GM18502 (cell line): Measurements from ENCODE around the gene LILRA5.
"Not testable (repeated sequence)": the region's sequence is repeated elsewhere in the genome, so short reads cannot be mapped to it uniquely, and the experiment has no call there.

Source experiments
- ATAC-seq: cut with Tn5 transposase; IDR thresholded peaks from one replicate; pipeline ENCODE4 v1.9.1; 2021; ENCODE audit warnings: mild to moderate bottlenecking; ENCODE audit not compliant: unreplicated experiment, poor library complexity

Gene LILRA5

DNA sequence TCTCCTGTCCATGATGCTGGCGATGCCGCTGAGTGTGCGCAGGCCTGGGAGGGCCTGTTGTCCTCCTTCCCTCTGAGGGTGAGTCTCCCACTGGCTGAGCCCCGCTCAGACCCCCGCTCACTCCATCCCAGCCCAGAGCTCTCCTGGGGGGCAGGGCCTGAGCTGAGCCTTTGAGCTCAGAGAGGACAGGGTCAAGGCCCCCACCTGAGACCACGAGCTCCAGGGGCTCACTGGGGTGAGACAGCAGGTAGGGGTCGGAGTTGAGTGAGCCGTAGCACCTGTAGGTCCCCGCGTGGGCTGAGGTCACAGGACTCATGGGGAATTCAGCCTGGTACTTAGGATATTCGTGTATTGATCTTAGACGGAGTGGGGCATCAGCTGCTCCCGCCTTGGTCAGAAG lies 34.9 kb downstream of the LILRA5 start:
- not testable (repeated sequence) for ATAC-seq

DNA sequence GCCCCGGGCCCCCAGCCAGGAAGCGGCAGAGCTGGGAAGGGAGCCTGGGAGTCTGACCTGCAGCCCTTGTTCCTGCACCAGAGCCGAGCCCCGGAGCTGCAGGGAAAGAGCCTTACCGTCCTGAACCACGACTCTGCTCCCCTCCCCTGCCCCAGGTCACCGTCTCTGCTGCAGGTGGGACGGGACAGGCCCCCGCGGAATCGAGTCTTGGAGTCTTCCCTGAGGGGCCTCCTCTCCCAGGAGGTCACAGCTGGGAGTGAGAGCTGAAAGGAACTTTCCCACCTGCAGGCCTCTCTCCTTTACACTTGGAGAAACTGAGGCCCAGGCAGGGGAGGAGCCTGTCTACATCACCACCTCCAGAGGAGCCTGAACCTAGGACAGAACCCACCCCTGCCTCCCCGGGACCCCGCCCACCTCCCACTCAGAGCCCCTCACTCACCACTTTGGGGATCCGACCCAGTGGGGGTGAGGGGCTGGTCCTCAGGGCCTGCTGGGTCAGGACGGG lies 35.8 kb downstream of the LILRA5 start:
- ATAC-seq: not testable (repeated sequence)

DNA sequence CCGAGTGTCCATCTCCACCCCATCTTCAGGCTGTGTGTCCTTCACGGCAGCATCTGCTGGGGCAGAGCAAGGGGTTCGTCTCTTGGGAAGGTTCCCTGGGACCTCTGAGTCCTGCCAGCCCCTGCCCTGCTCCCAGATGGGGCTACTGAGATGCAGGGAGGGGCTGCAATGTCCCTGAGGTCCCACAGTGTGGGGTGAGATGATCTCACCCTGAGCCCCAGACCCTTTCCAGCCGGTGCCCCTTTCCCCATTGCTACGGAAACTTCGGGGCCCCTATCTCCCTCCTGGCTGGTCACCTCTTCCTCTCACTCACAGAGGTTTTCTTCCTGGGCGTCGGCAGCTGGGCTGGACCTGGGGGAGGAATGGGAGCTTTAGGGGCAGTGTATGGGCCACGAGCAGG lies 37.0 kb downstream of the LILRA5 start:
- no peak for ATAC-seq

DNA sequence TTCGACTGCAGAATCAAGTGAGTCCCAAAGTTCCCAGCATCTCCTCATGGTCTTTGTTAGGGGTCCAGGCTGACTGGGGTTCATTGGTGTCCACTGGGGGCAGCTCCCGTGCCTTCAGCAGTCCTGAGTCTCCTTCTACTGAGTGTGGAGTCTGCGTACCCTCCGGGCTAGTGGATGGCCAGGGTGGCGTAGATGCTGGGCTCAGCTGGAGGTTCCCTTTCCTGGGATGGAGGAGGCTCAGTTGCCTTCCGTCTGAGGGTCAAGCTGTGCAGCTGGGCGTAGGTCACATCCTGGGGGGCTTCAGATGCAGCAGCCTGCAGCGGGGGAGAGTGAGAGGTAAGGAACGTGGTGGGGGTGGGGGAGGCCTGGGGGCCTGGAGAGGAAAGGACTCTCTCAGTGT lies 38.5 kb downstream of the LILRA5 start:
- not testable (repeated sequence) for ATAC-seq

DNA sequence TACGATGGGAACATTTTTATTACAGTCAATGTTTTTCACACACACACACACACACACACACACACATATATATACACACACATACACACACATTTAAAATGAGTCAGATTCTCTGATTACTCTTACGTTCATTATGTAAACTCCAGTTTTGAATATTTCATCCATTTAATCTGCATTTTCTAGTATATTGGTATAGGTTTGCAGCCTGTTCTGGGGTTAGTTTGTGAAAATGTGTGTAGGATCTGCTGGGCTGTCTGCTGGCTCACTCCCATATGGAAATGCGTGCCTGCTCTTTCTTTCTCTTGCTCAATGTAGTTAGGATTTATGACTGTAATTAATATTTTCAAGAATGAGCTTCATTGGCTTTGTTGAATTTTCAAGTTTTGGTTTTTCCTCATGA lies 39.1 kb downstream of the LILRA5 start:
- ATAC-seq: no peak

DNA sequence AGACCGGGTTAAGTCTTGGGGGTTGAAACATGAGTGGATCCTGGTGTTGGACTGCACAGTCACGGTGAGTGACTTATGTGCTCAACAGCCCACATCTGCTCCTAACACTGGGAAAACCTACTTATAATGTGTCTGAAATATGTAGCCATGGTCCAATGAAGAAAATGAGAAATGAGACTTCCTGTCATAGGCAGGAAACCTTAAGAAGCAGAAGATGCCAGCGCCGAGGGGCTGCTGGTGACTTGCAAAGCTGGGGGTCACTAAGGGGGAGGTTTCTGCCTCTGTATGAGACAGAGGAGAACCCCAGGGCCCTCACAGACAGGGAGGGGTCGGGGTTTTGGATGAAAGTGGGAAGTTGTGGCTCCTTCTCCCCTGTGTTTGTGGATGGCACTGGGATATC lies 40.8 kb downstream of the LILRA5 start:
- not testable (repeated sequence) for ATAC-seq

DNA sequence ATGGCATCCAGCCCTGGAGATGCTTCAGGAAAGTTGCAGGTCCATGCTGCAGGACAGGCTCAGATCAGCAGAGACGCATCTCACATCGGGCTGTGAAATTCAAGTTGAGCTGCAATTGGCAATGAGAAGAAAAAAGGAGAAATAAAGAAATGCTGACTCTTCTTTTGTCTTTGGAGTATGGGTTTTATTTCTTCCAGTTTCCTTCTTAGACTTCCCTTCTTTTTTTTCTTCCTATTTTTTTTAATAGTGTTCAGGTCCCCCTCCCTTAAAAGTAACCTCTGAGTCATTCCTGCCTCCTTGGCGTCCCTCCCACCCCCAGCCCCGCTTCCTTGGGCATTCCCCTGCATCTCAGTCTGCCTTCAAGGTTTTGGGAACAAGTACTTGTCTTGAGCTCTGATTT lies 41.4 kb downstream of the LILRA5 start:
- ATAC-seq: not testable (repeated sequence)

DNA sequence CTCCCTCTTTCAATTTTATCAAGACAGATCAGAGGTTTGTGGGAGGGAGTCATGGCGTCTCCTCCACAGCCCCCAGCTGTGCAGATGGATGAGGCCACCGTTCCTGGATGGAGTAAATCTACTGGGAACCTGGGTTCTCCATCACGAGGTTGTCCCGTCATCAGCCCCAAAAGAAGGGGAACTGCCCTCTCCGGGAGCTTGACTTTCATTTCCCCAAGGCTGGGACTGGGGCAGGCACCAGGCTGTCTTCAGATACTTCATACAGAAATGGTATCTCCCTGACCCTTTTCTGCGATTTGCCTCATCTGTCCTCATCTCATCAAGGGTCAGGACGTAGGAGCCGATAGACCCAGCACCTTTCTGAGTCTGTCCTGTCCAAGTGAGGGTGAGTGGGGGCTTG lies 41.9 kb downstream of the LILRA5 start:
- ATAC-seq: no peak

DNA sequence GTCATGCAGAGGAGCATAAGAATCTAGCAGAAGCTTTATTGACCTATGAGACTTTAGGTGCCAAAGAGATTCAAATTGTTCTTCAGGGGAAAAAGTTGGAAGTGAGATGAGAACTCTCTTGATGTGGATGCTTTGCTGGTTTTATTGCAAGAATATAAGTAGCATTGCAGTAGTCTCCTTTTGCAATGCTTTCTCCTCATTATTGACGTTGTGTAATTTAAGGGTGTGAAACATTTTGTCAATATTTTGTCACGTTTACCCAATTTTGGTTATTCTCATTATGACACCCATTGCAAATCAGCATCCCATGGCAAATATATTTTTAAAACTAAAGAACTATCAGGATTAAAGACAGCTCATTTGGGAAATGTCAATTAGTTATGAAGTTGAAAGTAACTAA lies 44.0 kb downstream of the LILRA5 start:
- no peak for ATAC-seq

DNA sequence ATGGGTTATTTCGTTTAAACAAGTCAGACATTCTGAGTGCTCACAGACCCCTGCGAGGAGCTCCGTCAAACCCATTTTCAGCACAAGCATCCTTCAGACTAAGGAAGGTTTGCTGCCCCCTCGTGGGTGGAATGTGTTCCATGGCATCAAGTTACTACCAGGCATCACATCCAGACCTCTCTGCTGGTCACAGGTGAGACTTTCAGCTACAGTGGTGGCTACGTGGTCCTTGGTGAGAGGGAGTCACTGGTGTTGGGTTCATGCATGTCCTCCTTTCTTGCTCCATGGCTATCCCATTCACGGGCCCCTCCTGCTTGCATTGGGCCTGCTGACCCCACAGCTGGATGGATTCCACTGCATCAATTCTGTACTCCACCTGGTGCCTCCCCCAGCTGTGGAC lies 46.8 kb downstream of the LILRA5 start:
- ATAC-seq: no peak

DNA sequence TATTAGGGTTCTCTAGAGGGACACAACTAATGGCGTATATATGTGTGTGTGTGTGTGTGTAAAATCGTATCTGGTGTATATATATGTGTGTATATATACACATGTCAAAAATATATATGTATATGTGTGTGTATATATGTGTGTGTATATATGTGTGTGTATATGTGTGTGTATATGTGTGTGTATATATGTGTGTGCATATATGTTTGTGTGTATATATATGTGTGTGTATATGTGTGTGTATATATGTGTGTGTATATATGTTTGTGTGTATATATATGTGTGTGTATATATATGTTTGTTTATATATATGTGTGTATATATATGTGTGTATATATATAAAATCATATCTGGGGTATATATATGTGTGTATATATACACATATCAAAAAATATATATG lies 50.5 kb downstream of the LILRA5 start:
- ATAC-seq: no peak

DNA sequence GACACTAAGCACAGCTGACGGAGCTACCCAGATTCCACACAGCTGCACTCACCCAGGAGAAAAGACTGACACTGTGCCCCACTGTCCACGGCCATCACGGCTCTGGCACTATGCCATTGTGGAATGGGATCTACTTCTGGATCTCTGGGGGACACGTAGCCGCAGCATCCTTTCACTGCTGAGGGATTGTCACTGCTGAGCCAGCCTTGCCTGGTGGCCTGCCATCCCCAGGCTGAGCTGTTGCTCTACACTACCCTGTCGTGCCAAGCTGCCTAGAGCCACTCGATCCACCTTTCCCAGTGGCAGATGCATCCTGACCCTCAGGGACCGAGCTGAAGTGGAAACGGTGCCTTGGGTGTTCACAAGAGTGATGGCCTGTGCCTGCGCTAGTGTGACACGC lies 50.9 kb downstream of the LILRA5 start:
- ATAC-seq: no peak

DNA sequence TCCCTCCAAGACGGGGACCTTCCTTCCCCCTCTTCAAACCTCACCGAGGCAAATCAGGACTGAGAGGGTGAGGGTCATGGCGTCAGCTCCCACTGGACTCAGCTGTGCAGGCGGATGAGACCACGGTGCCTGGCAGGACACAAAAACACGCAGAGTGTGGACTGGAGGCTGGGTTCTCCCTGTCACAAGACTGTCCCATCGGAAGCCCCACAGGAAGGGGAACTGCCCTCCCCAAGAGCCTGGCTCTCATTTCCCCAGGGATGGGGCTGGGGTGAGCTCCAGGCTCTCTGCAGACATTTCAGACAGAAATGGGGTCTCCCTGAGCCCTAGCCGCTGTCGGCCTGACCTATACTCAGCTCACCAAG lies 55.9 kb downstream of the LILRA5 start, which contains the start of gene LILRB5:
Gene LILRB5, minus strand, starts transcription at position 158 of the 365 bp plus-strand sequence. Its CDS starts 80 bp downstream, at position 78.
- ATAC-seq: no peak
